Gastrocnemius medialis (tissue), 4 donors: ENCODE measurements around the gene SMAD2.

Experiments used
- CTCF ChIP-seq, 5 experiments: fragments of 450-650 bp in 3 of 5; fragments of 200-600 bp in 2 of 5; sonication (generic) in 2 of 5; IDR thresholded peaks in 4 of 5; conservative IDR thresholded peaks in 1 of 5; 1 replicate in 4 of 5; 2 replicates in 1 of 5; pipeline ENCODE4 v1.5.1; 2016 to 2019; ENCODE audit warnings: antibody characterized with exemption in 5 of 5, mild to moderate bottlenecking in 3 of 5, moderate library complexity in 3 of 5
- POLR2A ChIP-seq, 2 donors: fragments of 450-650 bp; IDR thresholded peaks; one replicate each; pipeline ENCODE4 v1.6.1; 2017; ENCODE audit warnings: antibody characterized with exemption in 2 of 2, mild to moderate bottlenecking in 2 of 2, moderate library complexity in 2 of 2

- no peak for TF ChIP-seq CTCF (IDR thresholded peaks at IDR 0.05 in 4 of 5, conservative IDR thresholded peaks at IDR 0.05 in 1 of 5)
- no peak for TF ChIP-seq POLR2A (IDR thresholded peaks at IDR 0.05)
Measured at GRCh38 chr18:47950511-47950910, 20.1 kb upstream of the SMAD2 start.
